DOHH2 (cell line): ENCODE results near the gene TIGD1.

Source experiments
- H3F3A ChIP-seq: fragments of 200-600 bp; sonication (generic), shearing (Covaris generic); 2 replicates; pipeline ENCODE4 v1.6.0; 2016; ENCODE audit warnings: antibody characterized with exemption, mild to moderate bottlenecking; ENCODE audit not compliant: control insufficient read depth, insufficient read depth
- H3K27ac ChIP-seq: fragments of 200-600 bp; sonication (generic); 2 replicates; pipeline ENCODE4 v1.5.1; 2014; ENCODE audit warnings: low read depth, mild to moderate bottlenecking, low read length, moderate library complexity
- H3K27me3 ChIP-seq: fragments of 200-600 bp; sonication (generic); 2 replicates; pipeline ENCODE4 v1.6.1; 2014; ENCODE audit warnings: mild to moderate bottlenecking, low read length, mixed read lengths; ENCODE audit not compliant: control insufficient read depth
- H3K36me3 ChIP-seq: fragments of 200-600 bp; sonication (generic); 2 replicates; pipeline ENCODE4 v1.6.1; 2014; ENCODE audit warnings: mild to moderate bottlenecking, low read length, moderate library complexity, mixed read lengths; ENCODE audit not compliant: control insufficient read depth
- H3K4me1 ChIP-seq: fragments of 200-600 bp; sonication (generic); 2 replicates; pipeline ENCODE4 v1.6.1; 2014; ENCODE audit warnings: mild to moderate bottlenecking, low read length, mixed read lengths; ENCODE audit not compliant: control insufficient read depth
- H3K4me2 ChIP-seq: fragments of 200-600 bp; sonication (generic); 2 replicates; pipeline ENCODE4 v1.6.0; 2014; ENCODE audit warnings: mild to moderate bottlenecking, low read length, moderate library complexity
- H3K4me3 ChIP-seq: fragments of 200-600 bp; sonication (generic); 2 replicates; pipeline ENCODE4 v1.5.1; 2014; ENCODE audit warnings: mild to moderate bottlenecking, low read length, mixed read lengths
- H3K79me2 ChIP-seq: fragments of 200-600 bp; sonication (generic); 2 replicates; pipeline ENCODE4 v1.6.1; 2014; ENCODE audit warnings: mild to moderate bottlenecking, low read length, mixed read lengths; ENCODE audit not compliant: control insufficient read depth
- H3K9me2 ChIP-seq: fragments of 200-600 bp; sonication (generic); replicated peaks from 2 replicates; pipeline ENCODE4 v1.6.1; 2014; ENCODE audit warnings: mild to moderate bottlenecking, low read length, mixed read lengths; ENCODE audit not compliant: control insufficient read depth
- H3K9me3 ChIP-seq: fragments of 200-600 bp; sonication (generic); 2 replicates; pipeline ENCODE4 v1.6.1; 2014; ENCODE audit warnings: antibody characterized with exemption, low read length, mixed read lengths; ENCODE audit not compliant: control insufficient read depth, insufficient read depth
- H4K20me1 ChIP-seq: fragments of 200-600 bp; sonication (generic); 2 replicates; pipeline ENCODE4 v1.6.0; 2014; ENCODE audit warnings: low read depth, mild to moderate bottlenecking, antibody characterized with exemption, low read length, moderate library complexity; ENCODE audit not compliant: control insufficient read depth, insufficient read depth
- EZH2phosphoT487 ChIP-seq: fragments of 200-600 bp; sonication (generic); IDR thresholded peaks from 2 replicates; pipeline ENCODE4 v1.6.1; 2017; ENCODE audit warnings: borderline replicate concordance, mild to moderate bottlenecking, antibody characterized with exemption, low read length, moderate library complexity, mixed read lengths
- TF ChIP-seq, protein P1 (sequence below): fragments of 200-600 bp; sonication (generic); IDR thresholded peaks from one replicate; pipeline ENCODE4 v1.5.1; 2014; ENCODE audit warnings: antibody characterized with exemption, mild to moderate bottlenecking, low read depth, low read length; ENCODE audit not compliant: poor library complexity, severe bottlenecking

The TIGD1 gene

GRCh38 chr2:232540441-232541041, 9.8 kb downstream of the TIGD1 start:
- Histone ChIP-seq H3K27ac (no peak overlapping the region), H3K4me1 (peaks cover 19% of the 10 kb centered on the region), H4K20me1 (no peaks in the 10 kb centered on the region; the same call in 1 of the 2 replicates), H3K9me2 (no peaks in the 10 kb centered on the region), H3K4me3 (no peak overlapping the region), H3K36me3 (peaks cover 3% of the 10 kb centered on the region; the same call in 1 of the 2 replicates), H3F3A (no peaks in the 10 kb centered on the region; the same call in 1 of the 2 replicates), H3K79me2 (peaks cover 3% of the 10 kb centered on the region), H3K27me3 (no peaks in the 10 kb centered on the region), H3K4me2 (no peak overlapping the region), H3K9me3 (no peaks in the 10 kb centered on the region)
- no peak for TF ChIP-seq EZH2phosphoT487
- TF ChIP-seq, protein P1, sequence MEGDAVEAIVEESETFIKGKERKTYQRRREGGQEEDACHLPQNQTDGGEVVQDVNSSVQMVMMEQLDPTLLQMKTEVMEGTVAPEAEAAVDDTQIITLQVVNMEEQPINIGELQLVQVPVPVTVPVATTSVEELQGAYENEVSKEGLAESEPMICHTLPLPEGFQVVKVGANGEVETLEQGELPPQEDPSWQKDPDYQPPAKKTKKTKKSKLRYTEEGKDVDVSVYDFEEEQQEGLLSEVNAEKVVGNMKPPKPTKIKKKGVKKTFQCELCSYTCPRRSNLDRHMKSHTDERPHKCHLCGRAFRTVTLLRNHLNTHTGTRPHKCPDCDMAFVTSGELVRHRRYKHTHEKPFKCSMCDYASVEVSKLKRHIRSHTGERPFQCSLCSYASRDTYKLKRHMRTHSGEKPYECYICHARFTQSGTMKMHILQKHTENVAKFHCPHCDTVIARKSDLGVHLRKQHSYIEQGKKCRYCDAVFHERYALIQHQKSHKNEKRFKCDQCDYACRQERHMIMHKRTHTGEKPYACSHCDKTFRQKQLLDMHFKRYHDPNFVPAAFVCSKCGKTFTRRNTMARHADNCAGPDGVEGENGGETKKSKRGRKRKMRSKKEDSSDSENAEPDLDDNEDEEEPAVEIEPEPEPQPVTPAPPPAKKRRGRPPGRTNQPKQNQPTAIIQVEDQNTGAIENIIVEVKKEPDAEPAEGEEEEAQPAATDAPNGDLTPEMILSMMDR: no peak

DNA sequence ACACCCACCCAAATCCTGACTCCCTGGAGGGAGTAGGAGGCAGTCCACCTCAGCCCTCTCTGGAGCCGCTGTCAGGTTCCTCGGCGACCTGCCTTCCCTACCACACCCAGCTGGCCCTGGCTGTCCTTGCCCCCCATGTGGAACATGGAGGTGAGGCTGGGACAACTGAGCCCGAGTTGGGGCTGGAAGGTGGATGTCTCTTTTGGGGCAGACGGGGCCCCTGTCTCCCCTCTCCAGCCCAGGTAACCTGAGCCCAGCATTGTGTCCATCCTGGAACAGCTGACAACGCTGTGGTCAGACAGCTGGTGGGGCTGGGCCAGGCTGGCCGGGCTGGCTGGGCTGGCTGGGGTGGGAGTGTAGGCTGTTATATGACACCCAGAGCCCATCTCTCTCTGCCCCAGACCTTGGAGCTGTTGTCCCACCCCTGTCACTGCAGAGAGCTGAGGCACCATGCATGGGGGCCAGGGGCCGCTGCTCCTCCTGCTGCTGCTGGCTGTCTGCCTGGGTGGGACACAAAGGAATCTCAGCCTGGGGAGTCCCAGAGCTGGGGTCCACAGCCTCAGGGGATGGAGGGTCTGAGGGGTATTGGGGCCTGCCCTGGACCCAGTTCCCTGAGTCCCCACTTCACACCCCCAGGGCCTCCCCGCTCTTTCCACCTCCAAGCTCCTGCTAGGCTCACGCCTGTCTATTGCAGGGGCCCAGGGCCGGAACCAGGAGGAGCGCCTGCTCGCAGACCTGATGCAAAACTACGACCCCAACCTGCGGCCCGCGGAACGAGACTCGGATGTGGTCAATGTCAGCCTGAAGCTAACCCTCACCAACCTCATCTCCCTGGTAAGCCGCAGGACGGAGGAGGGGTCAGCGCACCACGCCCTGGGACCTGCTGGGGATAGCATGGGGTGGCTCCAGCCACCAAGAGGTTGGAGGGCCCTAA, 10.8 kb downstream of the TIGD1 start, which contains the start of gene CHRNG:
TSS of gene CHRNG (plus strand) at position 395 of the 934 bp plus-strand sequence. CDS start at position 451, 56 bp downstream.
- no peak within 1 kb of the TSS for H3K4me2 ChIP-seq
- TF ChIP-seq, protein P1: no peak
- TF ChIP-seq EZH2phosphoT487: no peak
- H3K4me1 ChIP-seq: peaks cover 19% of the 10 kb centered on the region

DNA sequence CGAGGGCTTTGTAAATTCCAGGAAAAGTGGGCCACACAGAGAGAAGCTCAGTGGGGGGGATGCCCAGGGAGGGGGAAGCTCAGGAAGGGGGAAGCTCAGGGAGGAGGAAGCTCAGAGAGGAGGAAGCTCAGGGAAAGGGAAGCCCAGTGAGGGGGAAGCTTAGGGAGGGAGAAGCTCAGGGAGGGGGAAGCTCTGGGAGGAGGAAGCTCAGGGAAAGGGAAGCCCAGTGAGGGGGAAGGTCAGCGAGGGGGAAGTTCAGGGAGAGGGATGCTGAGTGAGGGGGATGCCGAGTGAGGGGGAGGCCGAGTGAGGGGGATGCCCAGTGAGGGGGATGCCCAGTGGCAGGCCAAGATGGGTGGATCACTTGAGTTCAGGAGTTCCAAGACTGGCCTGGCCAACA, 11.7 kb downstream of the TIGD1 start:
- Histone ChIP-seq H3K4me1 (peaks cover 27% of the 10 kb centered on the region), H3K9me2 (no peaks in the 10 kb centered on the region), H3K9me3 (no peaks in the 10 kb centered on the region), H3K4me3 (no peak overlapping the region), H3K36me3 (no peaks in the 10 kb centered on the region), H3F3A (no peaks in the 10 kb centered on the region; the same call in 1 of the 2 replicates), H3K27me3 (no peaks in the 10 kb centered on the region), H3K79me2 (no peaks in the 10 kb centered on the region), H4K20me1 (no peaks in the 10 kb centered on the region), H3K4me2 (no peak overlapping the region), H3K27ac (no peak overlapping the region)
- TF ChIP-seq, protein P1: no peak
- no peak for TF ChIP-seq EZH2phosphoT487

More for the DNA sequence above, 10.8 kb downstream of the TIGD1 start, which contains the start of gene CHRNG:
- H3K27me3 ChIP-seq: no peaks in the 10 kb centered on the region
- H3F3A ChIP-seq: no peaks in the 10 kb centered on the region; the same call in 1 of the 2 replicates
- H3K4me3 ChIP-seq: no peak within 1 kb of the TSS
- no peaks in the 10 kb centered on the region; the same call in 1 of the 2 replicates for H4K20me1 ChIP-seq
- H3K36me3 ChIP-seq: no peaks in the 10 kb centered on the region
- H3K9me2 ChIP-seq: no peaks in the 10 kb centered on the region
- H3K9me3 ChIP-seq: no peaks in the 10 kb centered on the region
- no peak within 1 kb of the TSS for H3K27ac ChIP-seq
- no peaks in the 10 kb centered on the region for H3K79me2 ChIP-seq
